Measurements from ENCODE around the gene CACNA1G.

DNA sequence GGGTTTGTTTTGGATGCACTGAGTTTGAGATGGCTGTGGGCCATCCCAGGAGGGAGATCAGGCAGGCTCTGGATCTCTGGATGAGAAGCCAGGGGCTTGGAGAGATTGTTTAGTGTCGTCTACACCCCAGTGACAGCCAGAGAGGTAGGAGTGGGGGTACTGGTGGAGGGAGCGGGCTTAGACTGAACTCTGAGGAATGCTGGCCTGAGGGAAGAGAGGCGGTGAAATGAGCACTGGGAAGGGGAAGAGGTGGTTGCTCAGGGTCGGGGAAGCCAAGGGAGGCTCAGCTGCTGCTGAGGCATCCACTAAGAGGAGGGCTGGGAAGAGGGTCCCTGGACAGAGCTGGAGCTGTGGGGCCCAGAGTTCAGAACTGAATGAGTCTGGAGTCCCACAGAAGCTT, 23.6 kb downstream of the CACNA1G start:
- TF ChIP-seq, protein P1, sequence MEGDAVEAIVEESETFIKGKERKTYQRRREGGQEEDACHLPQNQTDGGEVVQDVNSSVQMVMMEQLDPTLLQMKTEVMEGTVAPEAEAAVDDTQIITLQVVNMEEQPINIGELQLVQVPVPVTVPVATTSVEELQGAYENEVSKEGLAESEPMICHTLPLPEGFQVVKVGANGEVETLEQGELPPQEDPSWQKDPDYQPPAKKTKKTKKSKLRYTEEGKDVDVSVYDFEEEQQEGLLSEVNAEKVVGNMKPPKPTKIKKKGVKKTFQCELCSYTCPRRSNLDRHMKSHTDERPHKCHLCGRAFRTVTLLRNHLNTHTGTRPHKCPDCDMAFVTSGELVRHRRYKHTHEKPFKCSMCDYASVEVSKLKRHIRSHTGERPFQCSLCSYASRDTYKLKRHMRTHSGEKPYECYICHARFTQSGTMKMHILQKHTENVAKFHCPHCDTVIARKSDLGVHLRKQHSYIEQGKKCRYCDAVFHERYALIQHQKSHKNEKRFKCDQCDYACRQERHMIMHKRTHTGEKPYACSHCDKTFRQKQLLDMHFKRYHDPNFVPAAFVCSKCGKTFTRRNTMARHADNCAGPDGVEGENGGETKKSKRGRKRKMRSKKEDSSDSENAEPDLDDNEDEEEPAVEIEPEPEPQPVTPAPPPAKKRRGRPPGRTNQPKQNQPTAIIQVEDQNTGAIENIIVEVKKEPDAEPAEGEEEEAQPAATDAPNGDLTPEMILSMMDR (IDR thresholded peaks at IDR 0.05 in 8 of 11, conservative IDR thresholded peaks at IDR 0.05 in 3 of 11) = no peak
- TF ChIP-seq POLR2A (IDR thresholded peaks at IDR 0.05) = no peak

All from spleen (tissue), 7 donors.